Measurements from ENCODE around the gene TMEM54.

GRCh38 chr1:32926562-32926961 is 25.4 kb upstream of the TMEM54 start:
- TF ChIP-seq, protein P1, sequence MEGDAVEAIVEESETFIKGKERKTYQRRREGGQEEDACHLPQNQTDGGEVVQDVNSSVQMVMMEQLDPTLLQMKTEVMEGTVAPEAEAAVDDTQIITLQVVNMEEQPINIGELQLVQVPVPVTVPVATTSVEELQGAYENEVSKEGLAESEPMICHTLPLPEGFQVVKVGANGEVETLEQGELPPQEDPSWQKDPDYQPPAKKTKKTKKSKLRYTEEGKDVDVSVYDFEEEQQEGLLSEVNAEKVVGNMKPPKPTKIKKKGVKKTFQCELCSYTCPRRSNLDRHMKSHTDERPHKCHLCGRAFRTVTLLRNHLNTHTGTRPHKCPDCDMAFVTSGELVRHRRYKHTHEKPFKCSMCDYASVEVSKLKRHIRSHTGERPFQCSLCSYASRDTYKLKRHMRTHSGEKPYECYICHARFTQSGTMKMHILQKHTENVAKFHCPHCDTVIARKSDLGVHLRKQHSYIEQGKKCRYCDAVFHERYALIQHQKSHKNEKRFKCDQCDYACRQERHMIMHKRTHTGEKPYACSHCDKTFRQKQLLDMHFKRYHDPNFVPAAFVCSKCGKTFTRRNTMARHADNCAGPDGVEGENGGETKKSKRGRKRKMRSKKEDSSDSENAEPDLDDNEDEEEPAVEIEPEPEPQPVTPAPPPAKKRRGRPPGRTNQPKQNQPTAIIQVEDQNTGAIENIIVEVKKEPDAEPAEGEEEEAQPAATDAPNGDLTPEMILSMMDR (IDR thresholded peaks at IDR 0.05) = no peak
- no peak for TF ChIP-seq POLR2A (IDR thresholded peaks at IDR 0.05)

Data from esophagus squamous epithelium (tissue), 4 donors.